ENCODE measurements around the gene ALMS1.
A peak's percentile ranks its signal among the peaks of the same experiment; 100 is the strongest.
"Not testable (repeated sequence)": the region's sequence is repeated elsewhere in the genome, so short reads cannot be mapped to it uniquely, and the experiment has no call there.

The ALMS1 gene

DNA sequence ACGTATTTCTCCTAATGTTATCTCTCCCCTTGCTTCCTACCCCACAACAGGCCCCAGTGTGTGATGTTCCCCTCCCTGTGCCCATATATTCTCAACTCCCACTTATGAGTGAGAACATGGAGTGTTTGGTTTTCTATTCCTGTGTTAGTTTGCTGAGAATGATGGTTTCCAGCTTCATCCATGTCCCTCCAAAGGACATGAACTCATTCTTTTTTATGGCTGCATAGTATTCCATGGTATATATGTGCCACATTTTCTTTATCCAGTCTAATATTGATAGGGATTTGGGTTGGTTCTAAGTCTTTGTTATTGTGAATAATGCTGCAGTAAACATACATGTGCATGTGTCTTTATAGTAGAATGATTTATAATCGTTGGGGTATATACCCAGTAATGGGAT is 119.2 kb downstream of the ALMS1 start:
- not testable (repeated sequence) for DNase-seq

DNA sequence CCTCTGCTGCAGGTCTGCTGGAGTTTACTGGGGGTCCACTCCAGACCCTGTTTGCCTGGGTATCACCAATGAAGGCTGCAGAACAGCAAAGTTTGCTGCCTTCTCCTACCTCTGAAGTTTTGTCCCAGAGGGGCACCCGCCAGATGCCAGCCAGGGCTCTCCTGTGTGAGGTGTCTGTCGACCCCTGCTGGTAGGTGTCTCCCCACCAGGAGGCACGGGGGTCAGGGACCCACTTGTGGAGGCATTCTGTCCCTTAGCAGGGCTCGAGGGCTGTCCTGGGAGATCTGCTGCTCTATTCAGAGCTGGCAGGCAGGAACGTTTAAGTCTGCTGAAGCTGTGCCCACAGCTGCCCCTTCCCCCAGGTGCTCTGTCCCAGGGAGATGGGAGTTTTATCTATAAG is 124.8 kb downstream of the ALMS1 start:
- not testable (repeated sequence) for DNase-seq

DNA sequence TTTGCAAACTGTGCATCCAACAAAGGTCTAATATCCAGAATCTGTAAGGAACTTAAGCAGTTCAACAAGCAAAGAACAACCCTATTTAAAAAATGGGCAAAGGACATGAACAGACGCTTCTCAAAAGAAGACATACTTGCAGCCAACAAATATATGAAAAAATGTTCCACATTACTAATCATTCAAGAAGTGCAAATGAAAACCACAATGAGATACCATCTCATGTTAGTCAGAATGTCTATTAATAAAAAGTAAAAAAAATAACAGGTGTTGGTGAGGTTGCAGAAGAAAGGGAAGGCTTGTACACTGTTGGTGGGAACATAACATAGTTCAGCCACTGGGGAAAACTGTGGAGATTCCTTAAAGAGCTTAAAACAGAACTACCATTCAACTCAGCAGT is 130.4 kb downstream of the ALMS1 start:
- no peak for DNase-seq

DNA sequence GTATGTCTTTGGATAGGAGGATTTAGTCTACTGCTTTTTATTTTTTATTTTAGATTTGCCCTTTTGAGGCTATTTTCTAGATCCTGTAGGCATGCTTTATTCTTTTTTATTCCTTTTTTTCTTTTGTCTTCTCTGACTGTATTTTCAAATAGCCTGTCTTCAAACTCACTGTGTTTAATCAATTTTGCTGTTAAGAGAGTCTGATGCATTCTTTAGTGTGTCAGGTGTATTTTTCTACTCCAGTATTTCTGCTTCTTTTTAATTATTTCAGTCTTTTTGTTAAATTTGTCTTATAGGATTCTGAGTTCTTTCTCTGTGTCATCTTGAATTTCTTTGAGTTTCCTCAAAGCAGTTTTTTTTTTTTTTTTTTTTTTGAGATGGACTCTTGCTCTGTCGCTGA is 143.1 kb downstream of the ALMS1 start:
- DNase-seq: no peak

DNA sequence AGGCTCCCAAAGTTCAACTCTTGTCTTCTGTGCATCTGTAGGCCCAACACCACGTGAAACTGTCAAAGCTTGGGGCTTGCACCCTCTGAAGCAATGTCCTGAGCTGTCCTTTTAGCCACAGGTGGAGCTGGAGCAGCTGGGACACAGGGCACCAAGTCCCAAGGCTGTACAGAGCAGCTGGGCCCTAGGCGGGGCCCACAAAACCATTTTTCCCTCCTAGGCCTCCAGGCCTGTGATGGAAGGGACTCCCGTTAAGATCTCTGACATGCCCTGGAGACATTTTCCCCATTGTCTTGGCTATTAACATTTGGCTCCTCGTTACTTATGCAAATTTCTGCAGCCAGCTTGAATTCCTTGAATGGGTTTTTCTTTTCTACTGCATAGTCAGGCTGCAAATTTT is 145.1 kb downstream of the ALMS1 start:
- DNase-seq: not testable (repeated sequence)

DNA sequence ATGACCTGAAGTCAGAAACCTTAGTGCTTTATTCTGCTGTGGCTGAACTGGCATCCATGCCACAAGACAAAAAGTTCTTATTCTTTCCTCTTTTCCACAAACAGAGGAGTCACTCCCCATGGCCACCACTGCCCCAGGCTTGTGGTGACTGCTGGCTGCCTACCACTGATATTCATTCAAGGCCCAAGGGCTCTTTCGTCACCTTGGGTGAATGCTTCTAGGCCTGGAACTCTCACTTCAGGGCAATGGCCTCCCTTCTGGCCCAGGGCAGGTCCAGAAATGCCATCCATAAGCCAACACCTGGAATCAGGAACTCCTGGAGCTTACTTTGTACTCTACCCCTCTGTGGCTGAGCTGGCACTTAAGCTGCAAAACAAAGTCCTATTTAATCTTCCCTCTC is 146.7 kb downstream of the ALMS1 start:
- no peak for DNase-seq

DNA sequence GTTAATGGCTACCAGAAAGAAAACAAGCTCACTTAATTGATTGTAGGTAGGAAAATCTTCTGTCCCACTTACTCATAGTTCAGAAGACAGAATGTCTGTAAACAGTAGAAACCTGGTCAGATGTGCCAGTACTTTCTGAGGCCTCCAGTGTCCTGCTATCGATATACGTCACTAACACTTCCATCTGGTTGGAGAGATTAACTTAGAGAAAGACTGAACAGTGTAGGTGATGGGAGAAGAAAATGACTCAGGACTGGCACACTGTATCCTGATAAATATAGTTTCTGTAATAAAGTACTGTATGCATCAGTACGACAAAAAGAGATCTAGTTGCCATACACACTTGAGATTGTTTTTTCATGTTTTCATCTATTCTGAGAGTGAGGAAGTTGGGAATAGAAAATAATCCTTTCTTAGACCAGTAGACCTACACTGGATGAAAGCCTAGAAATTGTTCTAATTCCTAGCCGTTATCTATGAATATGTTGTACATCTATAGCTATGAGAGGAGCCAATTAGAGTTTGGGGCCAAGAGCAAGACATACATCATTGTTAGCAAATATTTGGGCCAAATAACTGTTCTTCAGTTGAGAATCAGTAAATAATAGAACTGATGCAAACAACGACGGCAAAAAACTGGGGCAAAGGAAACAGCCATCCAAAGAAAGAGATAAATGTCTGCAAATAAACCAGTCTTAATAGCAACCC is 150.7 kb downstream of the ALMS1 start:
- DNase-seq: no peak

DNA sequence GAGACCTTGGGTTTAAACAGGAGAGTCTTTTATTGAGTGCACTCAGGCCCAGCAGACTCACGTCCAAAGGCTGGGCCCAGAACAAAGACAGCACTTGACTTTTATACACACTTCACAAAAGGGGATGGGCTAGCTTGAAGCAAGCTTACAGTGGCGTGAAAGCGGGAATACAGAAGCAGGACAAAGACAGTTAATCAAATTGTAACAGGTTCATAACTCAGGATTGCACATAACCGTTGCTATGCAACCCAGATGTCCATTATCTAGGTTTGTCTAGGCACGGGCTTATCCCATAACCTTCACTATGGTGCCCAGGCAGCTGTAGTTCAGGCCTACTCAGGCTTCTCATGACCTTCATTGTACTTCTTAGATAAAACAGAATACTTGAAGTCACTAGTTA is 175.2 kb downstream of the ALMS1 start:
- DNase-seq: peak; percentile 94

DNA sequence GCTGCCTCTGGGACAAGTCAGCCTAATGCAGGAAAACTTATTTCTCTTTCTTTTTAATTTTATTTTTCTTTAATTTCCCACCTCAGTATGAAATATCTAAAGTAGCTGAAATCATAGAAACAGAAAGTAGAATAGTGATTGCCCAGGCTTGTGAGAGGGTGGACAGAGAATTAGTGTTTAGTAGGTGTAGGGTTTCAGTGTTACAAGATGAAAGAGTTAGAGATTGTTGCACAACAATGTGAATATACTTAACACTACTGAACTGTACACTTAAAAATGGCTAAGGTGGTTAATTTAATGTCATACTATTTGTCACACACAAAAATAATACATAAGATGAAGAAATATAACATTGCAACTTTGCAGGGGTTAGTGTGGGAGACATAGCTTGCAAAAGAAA is 175.8 kb downstream of the ALMS1 start:
- DNase-seq: peak; percentile 40

DNA sequence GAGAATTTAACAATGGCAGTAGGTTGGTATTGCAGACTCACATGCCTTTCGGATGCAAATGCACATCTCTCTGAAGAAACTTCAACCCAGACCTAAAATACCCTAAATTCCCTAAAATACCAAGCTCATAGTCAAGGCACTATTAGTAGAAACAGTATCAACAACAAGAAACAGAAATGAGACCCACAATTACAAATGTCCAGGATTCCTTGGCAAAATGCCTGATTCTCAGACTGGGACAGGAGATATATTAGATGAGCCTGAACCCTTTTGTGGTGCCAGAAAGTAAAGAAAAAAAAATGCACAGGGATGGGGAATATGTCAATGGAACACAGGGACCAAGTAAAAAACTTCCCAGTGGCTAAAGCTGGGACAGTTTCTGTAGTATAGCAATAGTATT is 179.3 kb downstream of the ALMS1 start:
- no peak for DNase-seq

DNA sequence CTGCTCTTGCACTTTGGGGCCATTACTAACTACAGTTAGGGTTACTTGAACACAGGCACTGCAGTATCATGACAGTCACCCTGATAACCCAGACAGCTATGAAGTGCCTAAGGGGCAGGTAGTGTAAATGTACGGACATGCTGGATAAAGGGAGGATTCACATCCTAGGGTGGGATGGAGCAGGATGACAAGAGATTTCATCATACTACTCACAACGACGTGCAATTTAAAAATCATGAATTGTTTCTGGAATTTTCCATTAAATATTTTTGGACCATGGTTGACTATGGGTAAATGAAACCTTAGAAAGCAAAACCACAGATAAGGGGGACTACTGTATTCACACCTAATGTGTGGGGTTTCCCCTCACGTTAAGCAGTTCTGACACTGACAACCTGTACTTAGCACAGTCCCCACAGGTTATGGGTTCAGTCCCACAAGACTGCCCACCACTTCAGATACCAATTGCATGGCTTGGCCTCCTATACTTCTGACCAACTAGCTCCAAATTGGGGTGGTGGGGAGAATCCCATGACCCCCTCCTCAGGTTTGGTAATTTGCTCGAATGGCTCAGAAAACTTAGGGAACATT is 180.7 kb downstream of the ALMS1 start:
- no peak for DNase-seq

DNA sequence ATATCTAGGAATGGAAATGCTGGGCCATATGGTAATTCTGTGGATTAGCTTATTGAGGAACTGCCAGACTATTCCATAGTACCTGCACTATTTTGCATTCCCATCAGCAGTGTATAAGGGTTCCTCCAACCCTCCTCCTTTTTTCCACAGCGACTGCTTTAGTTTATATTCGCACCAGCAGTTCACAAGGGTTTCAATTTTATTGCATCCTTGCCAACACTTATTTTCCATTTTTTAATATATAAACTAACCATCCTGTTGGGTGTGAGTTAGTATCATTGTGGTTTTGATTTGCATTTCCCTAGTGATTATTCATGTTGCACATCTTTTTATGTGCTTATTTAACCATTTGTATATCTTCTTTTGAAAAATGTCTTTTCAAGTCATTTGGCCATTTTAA is 189.6 kb downstream of the ALMS1 start:
- no peak for DNase-seq

DNA sequence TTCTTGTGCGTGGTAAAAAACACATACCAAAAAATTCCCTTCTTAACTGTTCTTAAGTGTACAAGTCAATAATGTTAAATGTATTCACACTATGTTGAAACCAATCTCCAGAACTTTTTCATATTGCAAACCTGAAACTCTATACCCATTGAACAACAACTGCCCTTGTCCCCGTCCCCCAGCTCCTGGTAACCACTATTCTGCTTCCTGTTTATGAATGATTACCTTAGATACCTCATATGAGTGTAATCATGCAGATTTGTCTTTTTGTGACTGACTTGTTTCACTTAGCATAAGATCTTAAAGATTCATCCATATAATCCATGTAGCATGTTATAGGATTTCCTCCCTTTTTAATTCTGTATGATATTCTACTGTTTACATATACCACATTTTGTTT is 196.7 kb downstream of the ALMS1 start:
- DNase-seq: no peak

DNA sequence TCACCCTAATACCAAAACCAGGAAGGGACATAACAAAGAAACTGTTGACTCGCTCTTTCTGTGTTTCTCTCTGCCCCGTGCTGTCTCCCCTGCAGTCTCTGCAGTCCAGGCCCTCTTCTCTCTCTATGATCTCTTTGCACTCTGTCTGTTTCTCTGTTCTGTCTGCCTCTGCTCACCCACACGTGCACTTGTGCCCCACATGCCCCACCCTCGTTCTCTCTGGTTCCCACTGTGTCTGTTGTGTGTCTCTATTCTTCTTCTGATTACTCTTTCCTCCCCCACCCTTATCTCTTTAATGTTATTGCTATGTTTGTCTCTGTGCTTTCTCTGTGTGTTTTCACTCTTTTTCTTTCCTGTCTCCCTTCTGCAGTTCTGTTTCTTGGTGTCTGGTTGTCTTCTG is 202.5 kb downstream of the ALMS1 start:
- peak; percentile 42 for DNase-seq

DNA sequence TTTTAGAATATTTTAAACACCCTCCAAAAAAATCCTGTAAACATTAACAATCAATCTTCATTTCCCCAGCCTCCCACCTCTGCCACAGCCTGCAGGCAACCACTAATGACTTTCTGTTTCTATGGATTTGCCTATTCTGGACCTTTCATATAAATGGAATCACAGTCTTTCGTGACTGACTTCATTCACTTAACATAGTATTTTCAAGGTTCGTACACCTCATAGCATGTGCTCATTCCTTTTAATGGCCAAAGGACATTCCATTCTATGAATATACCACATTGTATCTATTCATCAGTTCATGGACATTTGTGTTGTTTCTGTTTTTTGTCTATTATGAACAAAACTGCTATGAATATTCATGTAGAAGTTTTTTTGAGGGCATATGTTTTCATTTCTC is 208.0 kb downstream of the ALMS1 start:
- no peak for DNase-seq

DNA sequence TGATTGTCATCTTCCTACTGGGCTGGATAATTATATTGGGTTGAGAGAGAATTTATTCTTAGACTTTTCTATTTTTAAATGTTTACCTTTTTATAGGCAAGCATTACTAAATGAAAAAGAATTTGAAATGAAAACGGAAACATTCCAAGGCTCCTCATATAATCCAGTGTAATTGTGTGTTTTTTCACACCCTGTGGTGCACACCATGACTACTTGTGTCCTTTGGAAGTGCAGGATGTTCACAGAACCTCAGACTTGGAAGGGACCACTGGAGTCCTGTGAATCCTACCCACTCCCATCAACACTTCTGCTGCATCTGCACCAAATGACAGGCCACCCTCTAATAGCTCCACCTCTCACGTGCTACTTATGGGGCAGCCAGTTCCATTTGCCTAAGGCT is 208.6 kb downstream of the ALMS1 start:
- no peak for DNase-seq

DNA sequence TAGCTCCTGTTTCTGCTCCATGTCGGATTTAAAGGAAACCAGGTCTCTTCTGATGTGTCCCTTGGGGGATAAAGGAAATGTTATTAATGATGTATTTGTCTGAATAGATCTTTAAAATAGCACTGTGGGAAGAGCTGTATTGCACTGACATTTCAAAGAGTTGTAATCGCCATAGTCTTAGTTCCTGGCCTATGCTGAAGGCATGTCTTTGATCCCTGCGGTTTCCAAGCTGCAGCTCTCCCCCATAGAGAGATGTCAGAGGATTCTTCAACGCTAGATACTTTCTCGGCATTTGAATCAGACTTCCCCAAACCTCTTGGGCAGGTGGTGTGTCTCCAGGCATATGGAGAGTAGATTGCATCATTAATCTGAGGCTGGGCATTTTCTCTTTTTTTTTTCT is 216.1 kb downstream of the ALMS1 start:
- no peak for DNase-seq

DNA sequence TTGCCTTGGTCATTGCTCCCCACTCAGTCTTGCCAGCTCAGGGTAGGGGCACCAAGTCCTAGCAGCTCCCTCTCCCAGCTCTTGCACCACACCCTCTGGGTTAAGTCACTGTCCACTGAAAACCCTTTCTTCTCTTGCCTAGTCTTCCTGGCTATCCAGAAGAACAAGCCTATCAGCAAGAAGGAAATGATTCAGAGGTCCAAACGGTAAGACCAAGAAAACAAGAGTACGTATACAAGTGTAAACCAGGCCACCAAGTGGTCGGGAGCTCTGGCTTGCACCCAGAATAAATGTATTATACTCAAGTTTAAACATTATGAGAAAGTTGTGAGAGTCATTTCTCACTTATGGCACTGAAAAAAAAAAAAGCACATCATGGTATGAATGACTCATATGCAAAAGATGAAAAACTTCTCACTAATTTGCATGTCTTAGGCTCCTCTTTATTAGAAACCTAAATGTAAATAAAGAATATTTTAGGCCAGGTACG is 217.5 kb downstream of the ALMS1 start:
- DNase-seq: not testable (repeated sequence)

DNA sequence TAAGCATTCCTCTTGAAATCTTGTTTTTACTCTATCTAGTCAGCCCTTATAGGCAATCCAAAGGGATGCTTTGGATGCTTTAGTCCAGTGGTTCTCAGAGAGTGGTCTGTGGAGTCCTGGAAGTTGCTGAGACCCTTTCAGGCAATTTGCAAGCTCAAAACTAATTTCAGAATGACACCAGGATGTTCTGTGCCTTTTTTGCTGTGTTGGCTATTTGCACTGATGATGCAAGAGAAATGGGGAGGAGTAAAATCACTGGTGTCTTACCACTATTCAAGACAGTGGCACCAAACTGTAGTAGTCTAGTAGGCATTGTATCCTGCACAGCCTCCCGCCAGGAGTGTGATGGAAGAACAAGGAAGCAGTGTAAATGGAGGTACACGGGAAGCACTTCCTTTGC is 219.0 kb downstream of the ALMS1 start:
- not testable (repeated sequence) for DNase-seq

DNA sequence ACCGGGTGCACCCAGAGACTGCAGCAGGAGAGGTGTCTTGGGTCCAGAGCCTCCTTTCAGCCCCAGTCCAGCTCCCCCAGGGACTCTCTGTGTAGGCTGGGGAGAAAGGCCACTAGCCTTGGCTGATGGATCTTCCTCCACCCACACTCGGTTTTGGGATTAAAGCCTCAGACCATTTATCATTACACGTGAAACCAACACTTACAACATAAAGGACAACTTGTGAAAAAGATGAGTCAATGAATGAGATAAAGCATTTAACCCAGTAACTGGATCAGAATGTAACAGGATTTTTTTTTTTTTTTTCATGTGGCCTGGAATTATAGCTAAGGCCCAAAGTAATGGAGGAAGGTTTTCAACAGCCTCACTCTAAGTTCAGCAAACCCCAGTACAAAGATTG is 224.5 kb downstream of the ALMS1 start:
- no peak for DNase-seq

DNA sequence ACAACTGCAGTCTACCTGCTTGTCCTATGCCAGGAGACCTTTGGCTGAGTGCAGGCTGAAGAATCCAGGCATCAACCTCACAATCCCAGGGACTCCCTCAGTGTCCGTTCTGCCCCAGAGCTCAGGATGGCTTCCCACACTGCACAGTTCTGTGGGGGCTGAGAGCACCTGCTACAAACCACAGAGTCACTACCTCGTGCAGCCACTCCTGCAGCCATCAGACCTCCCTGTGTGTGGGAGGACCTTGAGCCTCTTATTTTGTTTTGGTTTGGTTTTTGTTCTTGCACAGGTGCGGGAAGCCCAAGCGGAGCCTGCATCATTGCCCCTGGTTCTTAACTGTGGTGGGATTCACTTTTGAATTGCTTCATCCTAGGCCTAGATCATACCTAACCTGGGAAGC is 225.6 kb downstream of the ALMS1 start:
- no peak for DNase-seq

DNA sequence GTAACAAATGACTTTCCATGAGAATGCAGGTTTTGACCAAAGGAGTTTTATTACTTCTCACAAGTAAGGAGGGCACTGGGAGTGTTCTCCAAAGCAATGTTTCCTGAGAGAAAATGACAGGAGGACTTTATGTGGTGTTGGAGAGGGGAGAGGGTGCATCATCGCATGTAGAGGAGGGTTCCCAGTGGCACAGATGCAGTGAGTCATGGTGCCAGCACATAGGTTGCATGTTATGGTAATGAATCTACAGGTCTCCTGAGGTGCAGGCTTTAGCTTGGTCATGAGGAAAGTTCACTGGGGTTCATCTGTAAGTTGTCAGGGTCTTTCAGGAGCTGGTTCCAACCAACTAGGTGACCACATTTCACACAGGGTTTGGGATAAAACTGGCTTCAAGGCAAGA is 226.2 kb downstream of the ALMS1 start:
- DNase-seq: no peak

DNA sequence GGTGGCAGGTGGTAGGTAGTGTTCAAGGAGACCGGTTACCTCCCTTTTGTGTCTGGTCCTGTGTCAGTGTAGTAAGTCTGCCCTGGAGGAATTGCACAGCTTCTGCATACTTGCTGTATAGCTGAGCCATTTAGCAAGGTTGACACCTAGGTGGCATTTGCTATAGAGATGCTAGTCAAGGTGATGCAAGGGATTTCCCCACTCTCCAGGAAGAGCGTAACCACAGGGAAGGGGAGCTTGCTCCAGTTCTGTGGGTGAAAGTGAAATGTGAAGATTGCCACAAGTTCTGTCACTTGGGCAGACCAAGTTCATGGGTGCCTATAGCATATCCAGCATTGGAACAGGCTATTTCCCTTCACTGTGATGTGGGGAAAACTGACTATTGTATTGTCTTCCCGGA is 228.5 kb downstream of the ALMS1 start:
- DNase-seq: no peak

DNA sequence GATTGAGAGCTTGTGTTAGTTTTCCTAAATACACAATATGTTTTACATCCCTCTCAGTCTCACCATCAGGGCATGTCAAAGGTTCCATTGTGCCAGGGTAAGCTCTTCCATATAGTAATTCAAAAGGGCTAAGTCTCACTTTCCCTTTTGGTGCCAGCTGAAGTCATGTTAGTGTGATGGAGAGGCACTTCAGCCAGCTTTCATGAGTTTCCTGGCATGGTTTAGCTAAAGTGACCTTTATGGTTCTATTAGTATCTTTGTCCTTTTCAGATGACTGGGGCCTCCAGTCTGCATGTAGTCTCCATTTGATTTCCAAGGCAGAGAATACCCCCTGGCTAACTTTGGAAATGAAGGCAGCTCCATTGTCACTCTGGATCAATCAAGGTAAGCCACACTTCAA is 229.4 kb downstream of the ALMS1 start:
- no peak for DNase-seq

DNA sequence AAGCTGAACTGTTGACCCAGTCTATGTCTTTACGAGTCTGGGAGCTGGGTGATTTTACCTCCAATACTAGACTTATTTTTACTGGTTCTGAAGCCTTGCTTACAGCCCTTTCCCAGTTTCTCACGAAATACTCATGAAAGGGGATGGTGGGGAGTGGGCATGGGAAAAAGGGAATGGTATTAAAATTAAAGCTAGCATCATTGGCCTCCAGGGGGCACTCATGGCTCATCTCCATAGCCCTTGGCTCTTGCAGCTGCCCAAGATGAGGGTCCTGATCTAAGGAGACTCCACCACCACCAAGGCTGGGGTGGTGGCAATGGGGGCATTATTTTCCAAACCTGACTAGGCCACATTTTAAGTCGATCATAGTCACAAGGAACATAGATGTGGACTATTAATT is 234.3 kb downstream of the ALMS1 start:
- not testable (repeated sequence) for DNase-seq
